ENCODE data around the gene HMOX2. TPM values are rescaled to one million over a fixed set of nuclear protein-coding genes. Genes with fewer than 3 reads are reported as not detected.
A peak's percentile ranks its signal among the peaks of the same experiment; 100 is the strongest.

HMOX2 gene
- total RNA-seq, 1 experiment from 2014 or later = 55.1 TPM

GRCh38 chr16:4475880-4476788, at the start of gene HMOX2 (continued):
- TF ChIP-seq CTCF (IDR thresholded peaks at IDR 0.05 in 2 of 3, conservative IDR thresholded peaks at IDR 0.05 in 1 of 3; ENCODE audit: borderline replicate concordance in 1 of 3, insufficient read depth in 1 of 3, low read depth in 2 of 3, low read length in 2 of 3) (peak in 2 of 3 experiments; percentile 51 to 58; a peak in 4 of 6 replicates), JUND (IDR thresholded peaks at IDR 0.05) (0 out of 2 replicates have a peak, but pooled peaks have one; percentile 18), EZH2phosphoT487 (IDR thresholded peaks at IDR 0.05; ENCODE audit: borderline replicate concordance) (no peak), ZFX (IDR thresholded peaks at IDR 0.05) (peak; percentile 84), SIN3A (IDR thresholded peaks at IDR 0.05; ENCODE audit: low read depth) (peak; percentile 97), ATF3 (IDR thresholded peaks at IDR 0.05) (no peak), RAD21 (IDR thresholded peaks at IDR 0.05; ENCODE audit: low read depth) (no peak), EGR1 (IDR thresholded peaks at IDR 0.05; ENCODE audit: low read depth) (peak; percentile 89), CBX3 (IDR thresholded peaks at IDR 0.05; ENCODE audit: low read depth) (peak; percentile 97)

- Histone ChIP-seq H3K9me2 (ENCODE audit: insufficient read depth) (no peaks in the 10 kb centered on the region), H3K4me2 (ENCODE audit: low read length) (peak overlapping the region; percentile 100), H3K4me1 (ENCODE audit: control insufficient read depth in 1 of 2, insufficient read depth in 2 of 2, low read length in 2 of 2) (peaks cover 7 to 18% of the 10 kb centered on the region in 2 experiments), H3K79me2 (ENCODE audit: insufficient read depth, low read length) (peaks cover 64% of the 10 kb centered on the region), H3K27me3 (ENCODE audit: insufficient read depth, low read length) (no peaks in the 10 kb centered on the region), H3K4me3 (replicated peaks in 1 of 2; ENCODE audit: low read depth in 1 of 2, low read length in 2 of 2) (peak overlapping the region; percentile 95 to 97), H3K27ac (ENCODE audit: low read depth, low read length) (peak overlapping the region; percentile 96; the same call in 1 of the 2 replicates), H4K20me1 (ENCODE audit: insufficient read depth) (no peaks in the 10 kb centered on the region), H3K9ac (ENCODE audit: low read length) (peak overlapping the region; percentile 99), H2AFZ (ENCODE audit: low read depth, low read length, poor library complexity, severe bottlenecking) (no peak overlapping the region), H3K9me3 (ENCODE audit: control insufficient read depth in 1 of 2, insufficient read depth in 1 of 2, low read depth in 1 of 2, low read length in 2 of 2) (no peaks in the 10 kb centered on the region), H3K36me3 (ENCODE audit: control insufficient read depth in 1 of 2, insufficient read depth in 2 of 2, low read length in 2 of 2) (peaks cover 2 to 23% of the 10 kb centered on the region in 2 experiments; a peak in 1 of 4 replicates)
- TSS peak; percentile 57 for BruUV-seq (replicated peaks)
- intact Hi-C loops (cut with micrococcal nuclease) = loop anchor here (10.0 kb wide), 1 partner anchor 188 kb away; the partner anchor contains the start of gene UBALD1
- ChIA-PET POLR2A (no interaction called here), RAD21 (ENCODE audit: low non-redundant PET in 1 of 2, low total read pairs in 2 of 2, uncharacterized antibody in 2 of 2, unreplicated experiment in 2 of 2) (no interaction called here), CTCF (no interaction called here)
- ATAC-seq (no peak), DNase-seq (ENCODE audit: low read depth, low spot score) (no peak)
- TF ChIP-seq EZH2phosphoT487 (IDR thresholded peaks at IDR 0.05; ENCODE audit: borderline replicate concordance) (no peak), ATF3 (IDR thresholded peaks at IDR 0.05) (no peak), POLR2AphosphoS5 (IDR thresholded peaks at IDR 0.05; ENCODE audit: low read depth, low read length) (no peak)
Measured at GRCh38 chr16:4426722-4427372, 49.4 kb upstream of the HMOX2 start.

Measured in HCT116 (cell line).